IMR-90 (cell line): ENCODE results near the gene SEC11A. TPM values are rescaled to one million over a fixed set of nuclear protein-coding genes. Genes with fewer than 3 reads are reported as not detected.

Source experiments
- ATAC-seq: fragments of 200-7000 bp; cut with Tn5 transposase; 2 replicates; pipeline ENCODE4 v1.9.1; 2020; ENCODE audit warnings: low read depth, mild to moderate bottlenecking, moderate library complexity
- BruUV-seq: library from RNA; stranded (reverse); fragments of 400-500 nt; replicated peaks from 2 replicates; lab custom pipeline; 2021; lab: Mats Ljungman, UMichigan
- CTCF ChIA-PET: fragments of 300-600 bp; formaldehyde crosslinking; extraction: SDS; loops from one replicate; lab custom pipeline; 2021; ENCODE audit warnings: antibody characterized with exemption; lab: Yijun Ruan, JAX
- POLR2A ChIA-PET: fragments of 300-600 bp; sonication (Branson Sonifier 250); formaldehyde crosslinking; loops from one replicate; lab custom pipeline; 2022; ENCODE audit warnings: antibody characterized with exemption; ENCODE audit not compliant: unreplicated experiment; lab: Charles Lee
- DNase-seq: peaks from one replicate; pipeline ENCODE4 v3.0.0; 2013
- H2AFZ ChIP-seq: replicated peaks from 2 replicates; pipeline ENCODE3; 2013; ENCODE audit warnings: low read length, mild to moderate bottlenecking; ENCODE audit not compliant: poor library complexity
- H2AK5ac ChIP-seq: 2 replicates; pipeline ENCODE4 v1.6.1; 2013; ENCODE audit warnings: low read depth, low read length, inconsistent platforms
- H2AK9ac ChIP-seq: replicated peaks from 2 replicates; pipeline ENCODE3; 2013; ENCODE audit warnings: mild to moderate bottlenecking, low read depth, low read length, moderate library complexity; ENCODE audit not compliant: poor library complexity
- H2BK120ac ChIP-seq: 2 replicates; pipeline ENCODE4 v1.6.1; 2013; ENCODE audit warnings: low read depth, low read length, inconsistent platforms
- H2BK15ac ChIP-seq: 3 replicates; pipeline ENCODE4 v1.6.1; 2013; ENCODE audit warnings: low read depth, low read length, inconsistent platforms
- H2BK20ac ChIP-seq: 2 replicates; pipeline ENCODE4 v1.6.1; 2013; ENCODE audit warnings: low read depth, mild to moderate bottlenecking, inconsistent platforms, low read length, moderate library complexity
- H2BK5ac ChIP-seq: 2 replicates; pipeline ENCODE4 v1.6.1; 2013; ENCODE audit warnings: mild to moderate bottlenecking, low read depth, low read length, inconsistent platforms; ENCODE audit not compliant: poor library complexity, severe bottlenecking
- H3K14ac ChIP-seq: replicated peaks from 2 replicates; pipeline ENCODE4 v1.6.1; 2013; ENCODE audit warnings: low read depth, low read length, inconsistent platforms
- H3K18ac ChIP-seq: 2 replicates; pipeline ENCODE4 v1.6.1; 2013; ENCODE audit warnings: low read depth, low read length, control low read depth
- H3K23ac ChIP-seq: 2 replicates; pipeline ENCODE4 v1.6.1; 2013; ENCODE audit warnings: low read depth, low read length, inconsistent platforms
- H3K27ac ChIP-seq: 2 replicates; pipeline ENCODE4 v1.5.1; 2013; ENCODE audit warnings: mild to moderate bottlenecking, control low read depth, low read length; ENCODE audit not compliant: insufficient read depth
- H3K27me3 ChIP-seq: 2 replicates; pipeline ENCODE4 v1.6.1; 2013; ENCODE audit warnings: low read length; ENCODE audit not compliant: control insufficient read depth, insufficient read depth
- H3K36me3 ChIP-seq: 2 replicates; pipeline ENCODE4 v1.6.1; 2013; ENCODE audit warnings: low read length, mixed read lengths; ENCODE audit not compliant: control insufficient read depth, insufficient read depth
- H3K4ac ChIP-seq: 2 replicates; pipeline ENCODE4 v1.6.1; 2013; ENCODE audit warnings: low read depth, low read length, inconsistent platforms
- H3K4me1 ChIP-seq: 2 replicates; pipeline ENCODE4 v1.6.1; 2013; ENCODE audit warnings: low read length, mixed read lengths; ENCODE audit not compliant: control insufficient read depth, insufficient read depth
- H3K4me2 ChIP-seq: 2 replicates; pipeline ENCODE4 v1.6.1; 2013; ENCODE audit warnings: low read depth, mild to moderate bottlenecking, control low read depth, low read length, moderate library complexity
- H3K4me3 ChIP-seq: 2 replicates; pipeline ENCODE4 v1.5.1; 2013; ENCODE audit warnings: low read depth, mild to moderate bottlenecking, control low read depth, low read length, moderate library complexity; ENCODE audit not compliant: insufficient read depth
- H3K56ac ChIP-seq: 2 replicates; pipeline ENCODE4 v1.6.1; 2013; ENCODE audit warnings: low read length, inconsistent platforms; ENCODE audit not compliant: insufficient read depth; ENCODE audit errors: extremely low read depth
- H3K79me1 ChIP-seq, 2 experiments: 2 replicates each; pipeline ENCODE4 v1.6.1; 2013; ENCODE audit warnings: low read length in 2 of 2, inconsistent platforms in 1 of 2, low read depth in 1 of 2
- H3K9ac ChIP-seq: 2 replicates; pipeline ENCODE4 v1.6.1; 2013; ENCODE audit warnings: low read depth, low read length, control low read depth
- H3K9me1 ChIP-seq: 2 replicates; pipeline ENCODE4 v1.6.1; 2013; ENCODE audit warnings: low read length, inconsistent platforms; ENCODE audit not compliant: insufficient read depth
- H3K9me3 ChIP-seq: 2 replicates; pipeline ENCODE4 v1.6.1; 2013; ENCODE audit warnings: low read length; ENCODE audit not compliant: control insufficient read depth, insufficient read depth
- H4K20me1 ChIP-seq: 2 replicates; pipeline ENCODE4 v1.6.1; 2013; ENCODE audit warnings: low read length, inconsistent platforms; ENCODE audit not compliant: insufficient read depth
- H4K5ac ChIP-seq: 2 replicates; pipeline ENCODE4 v1.6.1; 2013; ENCODE audit warnings: mild to moderate bottlenecking, low read depth, low read length, control low read depth
- H4K8ac ChIP-seq, 2 experiments: 2 replicates each; pipeline ENCODE4 v1.6.1; 2013; ENCODE audit warnings: low read depth in 2 of 2, low read length in 2 of 2, control low read depth in 1 of 2, inconsistent platforms in 1 of 2
- H4K91ac ChIP-seq: 2 replicates; pipeline ENCODE4 v1.6.1; 2013; ENCODE audit warnings: low read depth, low read length, inconsistent platforms; ENCODE audit not compliant: insufficient read depth
- BHLHE40 ChIP-seq: fragments of 150-350 bp; IDR thresholded peaks from 2 replicates; pipeline ENCODE4 v1.6.1; 2016; ENCODE audit warnings: mild to moderate bottlenecking, low read depth, low read length
- CEBPB ChIP-seq: IDR thresholded peaks from 2 replicates; pipeline ENCODE4 v1.6.1; 2012; ENCODE audit warnings: low read depth, low read length, improper control_type of control experiment
- CHD1 ChIP-seq: IDR thresholded peaks from 2 replicates; pipeline ENCODE4 v1.6.1; 2012; ENCODE audit warnings: low read depth, low read length, improper control_type of control experiment
- ELK1 ChIP-seq: fragments of 150-350 bp; IDR thresholded peaks from 2 replicates; pipeline ENCODE4 v1.6.1; 2016; ENCODE audit warnings: low read depth, mild to moderate bottlenecking, low read length, moderate library complexity, borderline replicate concordance
- FOS ChIP-seq: fragments of 150-350 bp; IDR thresholded peaks from 2 replicates; pipeline ENCODE4 v1.6.1; 2016; ENCODE audit warnings: low read depth, low read length
- MAFK ChIP-seq: IDR thresholded peaks from 2 replicates; pipeline ENCODE4 v1.6.1; 2012; ENCODE audit warnings: low read depth, low read length, improper control_type of control experiment
- MAZ ChIP-seq: IDR thresholded peaks from 2 replicates; pipeline ENCODE4 v1.6.1; 2012; ENCODE audit warnings: low read depth, mild to moderate bottlenecking, low read length, improper control_type of control experiment, moderate library complexity, borderline replicate concordance
- MXI1 ChIP-seq: IDR thresholded peaks from 2 replicates; pipeline ENCODE4 v1.6.1; 2012; ENCODE audit warnings: low read depth, mild to moderate bottlenecking, low read length, moderate library complexity, borderline replicate concordance
- NFE2L2 ChIP-seq: fragments of 150-350 bp; IDR thresholded peaks from 2 replicates; pipeline ENCODE4 v1.6.1; 2016; ENCODE audit warnings: low read depth, mild to moderate bottlenecking, low read length
- POLR2A ChIP-seq: IDR thresholded peaks from 2 replicates; pipeline ENCODE4 v1.6.1; 2012; ENCODE audit warnings: mild to moderate bottlenecking, low read depth, low read length
- RAD21 ChIP-seq: IDR thresholded peaks from 2 replicates; pipeline ENCODE4 v1.6.1; 2012; ENCODE audit warnings: low read length, improper control_type of control experiment
- RCOR1 ChIP-seq: IDR thresholded peaks from 2 replicates; pipeline ENCODE4 v1.6.1; 2012; ENCODE audit warnings: mild to moderate bottlenecking, low read length, improper control_type of control experiment; ENCODE audit not compliant: insufficient replicate concordance
- RFX5 ChIP-seq: IDR thresholded peaks from 2 replicates; pipeline ENCODE4 v1.8.0; 2012; ENCODE audit warnings: low read depth, mild to moderate bottlenecking, low read length, moderate library complexity
- SMC3 ChIP-seq: fragments of 150-350 bp; IDR thresholded peaks from 2 replicates; pipeline ENCODE4 v1.6.1; 2016; ENCODE audit warnings: low read depth, mild to moderate bottlenecking, antibody characterized with exemption, low read length, moderate library complexity
- WGBS, 2 experiments: methylation state at CpG; one replicate each; pipeline versions ENCODE4 v1.1.5 to v1.1.7; 2013; ENCODE audit warnings: missing lambda C conversion rate in 2 of 2; ENCODE audit not compliant: insufficient read length in 1 of 2; ENCODE audit errors: extremely low coverage in 2 of 2; 5-methylcytosine and 5-hydroxymethylcytosine counted together
- dilution Hi-C: fragments of 300-500 bp; cut with HindIII; formaldehyde crosslinking; loops from one replicate; pipeline ENCODE4 v1.14.3; 2018; ENCODE audit warnings: low sequenced_read_pairs; ENCODE audit not compliant: unreplicated experiment
- in situ Hi-C: fragments of 300-500 bp; cut with MboI; formaldehyde crosslinking; loops from 3 replicates; pipeline ENCODE4 v1.14.3; 2019; ENCODE audit warnings: low sequenced_read_pairs, inconsistent platforms, mixed read lengths
- intact Hi-C: fragments of 100-400 bp; cut with micrococcal nuclease; formaldehyde crosslinking; loops from 2 replicates; pipeline ENCODE4 v1.10.0; 2022
- polyA plus RNA-seq, 3 experiments: library from polyadenylated mRNA; depleted of rRNA; stranded (reverse); fragments of >200 nt; gene quantifications; 2 replicates each; pipeline ENCODE4 v1.2.3, GENCODE V29; 2012; ENCODE audit warnings: low replicate concordance in 1 of 3
- total RNA-seq: library from RNA; depleted of rRNA; stranded (reverse); fragments of >200 nt; gene quantifications from 2 replicates; pipeline ENCODE4 v1.2.3, GENCODE V29; 2012
- TF ChIP-seq, protein P1 (sequence below): conservative IDR thresholded peaks from 2 replicates; pipeline ENCODE4 v1.5.1; 2012; ENCODE audit warnings: mild to moderate bottlenecking, low read depth, low read length, improper control_type of control experiment
- TF ChIP-seq, protein P2 (sequence below): fragments of 150-350 bp; IDR thresholded peaks from 2 replicates; pipeline ENCODE4 v1.6.1; 2017; ENCODE audit warnings: mild to moderate bottlenecking, antibody characterized with exemption, low read length, low read depth

SEC11A gene
- total and polyA plus RNA-seq, 2 of the 4 experiments (the other 2 are of a cell fraction), result 62.4 to 108 TPM

DNA sequence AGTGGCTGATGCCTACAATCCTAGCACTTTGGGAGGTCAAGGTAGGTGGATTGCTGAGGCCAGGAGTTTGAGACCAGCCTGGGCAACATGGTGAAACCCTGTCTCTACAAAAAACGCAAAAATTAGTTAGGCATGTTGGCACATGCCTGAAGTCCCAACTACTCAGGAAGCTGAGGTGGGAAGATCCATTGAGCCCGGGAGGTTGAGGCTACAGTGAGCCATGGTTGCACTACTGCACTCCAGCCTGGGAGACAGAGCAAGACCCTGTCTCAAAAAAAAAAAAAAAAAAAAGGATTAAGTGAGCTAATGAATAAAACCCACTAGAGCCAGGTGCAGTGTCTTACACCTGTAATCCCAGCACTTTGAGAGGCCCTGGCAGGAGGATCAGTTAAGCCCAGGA is 6.7 kb upstream of the SEC11A start:
- Histone ChIP-seq H3K4me2 (no peak overlapping the region), H3K4me3 (no peak overlapping the region), H4K8ac (no peak overlapping the region), H4K20me1 (no peaks in the 10 kb centered on the region), H3K18ac (no peak overlapping the region), H3K27me3 (no peaks in the 10 kb centered on the region), H3K36me3 (no peaks in the 10 kb centered on the region), H3K79me1 (no peaks in the 10 kb centered on the region), H2AK5ac (no peak overlapping the region), H2BK15ac (no peak overlapping the region), H3K4me1 (peaks cover 2% of the 10 kb centered on the region; the same call in 1 of the 2 replicates), H2BK20ac (no peak overlapping the region), H4K91ac (no peak overlapping the region), H2BK5ac (no peak overlapping the region), H3K27ac (no peak overlapping the region), H3K56ac (no peak overlapping the region), H3K9me1 (0 out of 2 replicates have a peak, but pooled peaks cover 6% of the 10 kb centered on the region), H2BK120ac (no peak overlapping the region), H3K9ac (no peak overlapping the region), H3K14ac (no peak overlapping the region), H2AK9ac (no peak overlapping the region), H3K4ac (no peak overlapping the region), H3K23ac (no peak overlapping the region), H2AFZ (no peak overlapping the region), H3K9me3 (no peaks in the 10 kb centered on the region), H4K5ac (no peak overlapping the region)
- DNase-seq, result no peak
- no peak for TF ChIP-seq CEBPB
- TF ChIP-seq, protein P1, sequence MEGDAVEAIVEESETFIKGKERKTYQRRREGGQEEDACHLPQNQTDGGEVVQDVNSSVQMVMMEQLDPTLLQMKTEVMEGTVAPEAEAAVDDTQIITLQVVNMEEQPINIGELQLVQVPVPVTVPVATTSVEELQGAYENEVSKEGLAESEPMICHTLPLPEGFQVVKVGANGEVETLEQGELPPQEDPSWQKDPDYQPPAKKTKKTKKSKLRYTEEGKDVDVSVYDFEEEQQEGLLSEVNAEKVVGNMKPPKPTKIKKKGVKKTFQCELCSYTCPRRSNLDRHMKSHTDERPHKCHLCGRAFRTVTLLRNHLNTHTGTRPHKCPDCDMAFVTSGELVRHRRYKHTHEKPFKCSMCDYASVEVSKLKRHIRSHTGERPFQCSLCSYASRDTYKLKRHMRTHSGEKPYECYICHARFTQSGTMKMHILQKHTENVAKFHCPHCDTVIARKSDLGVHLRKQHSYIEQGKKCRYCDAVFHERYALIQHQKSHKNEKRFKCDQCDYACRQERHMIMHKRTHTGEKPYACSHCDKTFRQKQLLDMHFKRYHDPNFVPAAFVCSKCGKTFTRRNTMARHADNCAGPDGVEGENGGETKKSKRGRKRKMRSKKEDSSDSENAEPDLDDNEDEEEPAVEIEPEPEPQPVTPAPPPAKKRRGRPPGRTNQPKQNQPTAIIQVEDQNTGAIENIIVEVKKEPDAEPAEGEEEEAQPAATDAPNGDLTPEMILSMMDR, result no peak
- no peak for TF ChIP-seq SMC3
- TF ChIP-seq BHLHE40, result no peak
- no peak for TF ChIP-seq CHD1
- TF ChIP-seq POLR2A, result no peak
- no peak for TF ChIP-seq MXI1
- TF ChIP-seq RAD21, result no peak
- TF ChIP-seq MAZ, result no peak
- TF ChIP-seq, protein P2, sequence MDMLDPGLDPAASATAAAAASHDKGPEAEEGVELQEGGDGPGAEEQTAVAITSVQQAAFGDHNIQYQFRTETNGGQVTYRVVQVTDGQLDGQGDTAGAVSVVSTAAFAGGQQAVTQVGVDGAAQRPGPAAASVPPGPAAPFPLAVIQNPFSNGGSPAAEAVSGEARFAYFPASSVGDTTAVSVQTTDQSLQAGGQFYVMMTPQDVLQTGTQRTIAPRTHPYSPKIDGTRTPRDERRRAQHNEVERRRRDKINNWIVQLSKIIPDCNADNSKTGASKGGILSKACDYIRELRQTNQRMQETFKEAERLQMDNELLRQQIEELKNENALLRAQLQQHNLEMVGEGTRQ, result no peak
- TF ChIP-seq ELK1, result no peak
- no peak for TF ChIP-seq NFE2L2
- no peak for TF ChIP-seq FOS
- TF ChIP-seq RCOR1, result no peak
- no peak for TF ChIP-seq MAFK
- no peak for TF ChIP-seq RFX5
- no TSS peak for BruUV-seq
- no peak for ATAC-seq
- intact Hi-C loops (no loop called here), dilution Hi-C loops (no loop called here), in situ Hi-C loops (no loop called here)
- POLR2A ChIA-PET, result interaction anchor here (0.6 kb wide), 1 partner anchor 37 kb away, joined by 3 read pairs; no protein-coding TSS in a partner anchor
- WGBS, 2 experiments, result no CpG with 5 or more reads among the region's 2 CpGs
- CTCF ChIA-PET, result no interaction called here
